H1 (cell line): ENCODE data around the gene SLC35D3. TPM values are rescaled to one million over a fixed set of nuclear protein-coding genes. Genes with fewer than 3 reads are reported as not detected.

ENCODE experiments used
- CTCF ChIA-PET: fragments of 300-600 bp; sonication (Branson Sonifier 250); formaldehyde crosslinking; loops from one replicate; lab custom pipeline; 2021; ENCODE audit not compliant: partially characterized antibody; lab: Charles Lee
- POLR2A ChIA-PET: fragments of 300-600 bp; sonication (Branson Sonifier 250); formaldehyde crosslinking; loops from one replicate; lab custom pipeline; 2021; ENCODE audit warnings: inconsistent platforms; ENCODE audit not compliant: partially characterized antibody; lab: Charles Lee
- DNase-seq, 2 experiments: peaks; one replicate each; pipeline versions ENCODE4 v3.0.0 to v3.0.0-alpha.2; 2010 to 2022; ENCODE audit warnings: low spot score in 2 of 2, low read depth in 1 of 2, mixed read lengths in 1 of 2
- FAIRE-seq: peaks from 2 replicates; lab custom pipeline; 2011; peaks lifted over from hg19 to GRCh38; lab: Jason Lieb, UNC
- H2AFZ ChIP-seq: 2 replicates; pipeline ENCODE4 v1.8.1; 2012; ENCODE audit warnings: low read length, inconsistent platforms
- H2AK5ac ChIP-seq: 2 replicates; pipeline ENCODE4 v1.6.1; 2013; ENCODE audit warnings: low read depth, low read length
- H2BK120ac ChIP-seq: replicated peaks from 2 replicates; pipeline ENCODE3; 2013; ENCODE audit warnings: low read depth, low read length, inconsistent platforms
- H2BK12ac ChIP-seq: 2 replicates; pipeline ENCODE4 v1.6.1; 2013; ENCODE audit warnings: low read depth, low read length
- H2BK15ac ChIP-seq: 2 replicates; pipeline ENCODE4 v1.6.1; 2013; ENCODE audit warnings: low read length
- H2BK20ac ChIP-seq: 2 replicates; pipeline ENCODE4 v1.6.1; 2013; ENCODE audit warnings: low read length
- H2BK5ac ChIP-seq: 2 replicates; pipeline ENCODE4 v1.6.1; 2013; ENCODE audit warnings: low read depth, low read length
- H3K14ac ChIP-seq: 2 replicates; pipeline ENCODE4 v1.6.1; 2013; ENCODE audit warnings: inconsistent platforms; ENCODE audit not compliant: insufficient read length
- H3K18ac ChIP-seq: 2 replicates; pipeline ENCODE4 v1.6.1; 2013; ENCODE audit warnings: low read length; ENCODE audit errors: extremely low read depth
- H3K23ac ChIP-seq: 2 replicates; pipeline ENCODE4 v1.6.1; 2013; ENCODE audit warnings: inconsistent platforms; ENCODE audit not compliant: insufficient read length
- H3K23me2 ChIP-seq: 2 replicates; pipeline ENCODE4 v1.6.1; 2013; ENCODE audit warnings: low read depth, low read length
- H3K27ac ChIP-seq: 2 replicates; pipeline ENCODE4 v1.6.1; 2011; ENCODE audit warnings: low read depth, low read length, inconsistent platforms
- H3K27me3 ChIP-seq, 4 experiments: replicated peaks in 1 of 4; 1 replicate in 1 of 4; 2 replicates in 3 of 4; pipeline versions ENCODE4 v1.6.1 to v1.8.1; 2011 to 2013; ENCODE audit warnings: low read length in 3 of 4, mild to moderate bottlenecking in 3 of 4, inconsistent platforms in 2 of 4, mixed read lengths in 2 of 4, moderate library complexity in 1 of 4; ENCODE audit not compliant: control insufficient read depth in 3 of 4, insufficient read depth in 3 of 4; ENCODE audit errors: extremely low read depth in 1 of 4
- H3K36me3 ChIP-seq, 4 experiments: 2 replicates each; pipeline versions ENCODE4 v1.6.1 to v1.8.1; 2011 to 2013; ENCODE audit warnings: mild to moderate bottlenecking in 4 of 4, low read length in 3 of 4, moderate library complexity in 2 of 4, control low read depth in 1 of 4, inconsistent platforms in 1 of 4; ENCODE audit not compliant: insufficient read depth in 4 of 4, control insufficient read depth in 2 of 4
- H3K4ac ChIP-seq: replicated peaks from 2 replicates; pipeline ENCODE3; 2013; ENCODE audit warnings: low read length, low read depth, mixed read lengths, inconsistent platforms; ENCODE audit not compliant: insufficient read length
- H3K4me1 ChIP-seq, 4 experiments: replicated peaks in 1 of 4; 1 replicate in 1 of 4; 2 replicates in 3 of 4; pipeline versions ENCODE4 v1.6.1 to v1.8.1; 2011 to 2013; ENCODE audit warnings: low read length in 3 of 4, inconsistent platforms in 2 of 4, mixed read lengths in 1 of 4; ENCODE audit not compliant: insufficient read depth in 4 of 4, control insufficient read depth in 3 of 4
- H3K4me2 ChIP-seq, 2 experiments: 2 replicates each; pipeline versions ENCODE4 v1.6.1 to v1.8.1; 2011 to 2013; ENCODE audit warnings: low read depth in 2 of 2, low read length in 2 of 2, control low read depth in 1 of 2, inconsistent platforms in 1 of 2, mild to moderate bottlenecking in 1 of 2; ENCODE audit not compliant: insufficient read depth in 1 of 2
- H3K4me3 ChIP-seq, 4 experiments: fragments of 200-600, 300-600 bp in 1 of 4; sonication (generic), shearing (Covaris generic), sonication (Bioruptor Twin) in 1 of 4; 2 replicates each; pipeline versions ENCODE4 v1.5.1 to v1.8.1; 2011 to 2016; ENCODE audit warnings: low read length in 4 of 4, low read depth in 3 of 4, control low read depth in 2 of 4, inconsistent platforms in 2 of 4, mild to moderate bottlenecking in 2 of 4, mixed read lengths in 1 of 4, moderate library complexity in 1 of 4; ENCODE audit not compliant: insufficient read depth in 2 of 4; ENCODE audit errors: extremely low read depth in 1 of 4
- H3K56ac ChIP-seq: replicated peaks from 2 replicates; pipeline ENCODE3; 2013; ENCODE audit warnings: low read depth, mild to moderate bottlenecking, mixed read lengths, low read length, inconsistent platforms; ENCODE audit not compliant: insufficient read length
- H3K79me1 ChIP-seq: 2 replicates; pipeline ENCODE4 v1.6.1; 2013; ENCODE audit warnings: low read depth, low read length, control low read depth
- H3K79me2 ChIP-seq, 2 experiments: 2 replicates each; pipeline versions ENCODE4 v1.6.1 to v1.8.1; 2012 to 2013; ENCODE audit warnings: low read length in 2 of 2, mild to moderate bottlenecking in 2 of 2, inconsistent platforms in 1 of 2; ENCODE audit not compliant: insufficient read depth in 2 of 2, control insufficient read depth in 1 of 2
- H3K9ac ChIP-seq, 4 experiments: replicated peaks in 1 of 4; 1 replicate in 1 of 4; 2 replicates in 3 of 4; pipeline versions ENCODE4 v1.6.1 to v1.8.1; 2011 to 2013; ENCODE audit warnings: low read depth in 3 of 4, low read length in 3 of 4, control low read depth in 2 of 4, mild to moderate bottlenecking in 2 of 4, moderate library complexity in 2 of 4, inconsistent platforms in 1 of 4; ENCODE audit errors: extremely low read depth in 1 of 4
- H3K9me3 ChIP-seq, 2 experiments: 2 replicates each; pipeline versions ENCODE4 v1.6.1 to v1.8.1; 2012 to 2013; ENCODE audit warnings: mild to moderate bottlenecking in 2 of 2, moderate library complexity in 2 of 2, control low read depth in 1 of 2, inconsistent platforms in 1 of 2, low read depth in 1 of 2, low read length in 1 of 2, mixed read lengths in 1 of 2; ENCODE audit not compliant: insufficient read depth in 2 of 2
- H4K20me1 ChIP-seq, 2 experiments: replicated peaks in 1 of 2; 2 replicates each; pipeline versions ENCODE3 to v1.8.1; 2011 to 2013; ENCODE audit warnings: inconsistent platforms in 2 of 2, low read length in 2 of 2, mild to moderate bottlenecking in 1 of 2; ENCODE audit not compliant: insufficient read depth in 2 of 2, control insufficient read depth in 1 of 2
- H4K5ac ChIP-seq: 2 replicates; pipeline ENCODE4 v1.6.1; 2013; ENCODE audit warnings: low read length, low read depth, mixed read lengths, inconsistent platforms; ENCODE audit not compliant: insufficient read length
- H4K8ac ChIP-seq: 2 replicates; pipeline ENCODE4 v1.8.0; 2013; ENCODE audit warnings: mild to moderate bottlenecking, moderate library complexity, low read length, inconsistent platforms; ENCODE audit not compliant: insufficient read depth; ENCODE audit errors: extremely low read depth
- H4K91ac ChIP-seq: replicated peaks from 2 replicates; pipeline ENCODE3; 2013; ENCODE audit warnings: low read length, mixed read lengths, inconsistent platforms; ENCODE audit not compliant: insufficient read length
- CHD2 ChIP-seq: IDR thresholded peaks from 2 replicates; pipeline ENCODE4 v1.6.1; 2012; ENCODE audit warnings: low read length, improper control_type of control experiment
- EZH2 ChIP-seq: fragments of 200-600 bp; sonication (generic); IDR thresholded peaks from 2 replicates; pipeline ENCODE4 v1.7.1; 2012; ENCODE audit warnings: low read depth, mild to moderate bottlenecking, moderate library complexity, low read length, inconsistent platforms; ENCODE audit not compliant: severe bottlenecking
- KDM5A ChIP-seq: fragments of 200-600 bp; IDR thresholded peaks from 2 replicates; pipeline ENCODE4 v1.7.1; 2012; ENCODE audit warnings: mild to moderate bottlenecking, low read length, inconsistent platforms, mixed read lengths
- NRF1 ChIP-seq: IDR thresholded peaks from 2 replicates; pipeline ENCODE4 v1.6.1; 2011; ENCODE audit warnings: mild to moderate bottlenecking, low read depth, low read length, improper control_type of control experiment
- POLR2AphosphoS5 ChIP-seq: IDR thresholded peaks from 2 replicates; pipeline ENCODE4 v1.6.1; 2011; ENCODE audit warnings: low read depth, low read length
- RFX5 ChIP-seq: IDR thresholded peaks from 2 replicates; pipeline ENCODE4 v1.6.1; 2011; ENCODE audit warnings: low read depth, low read length, improper control_type of control experiment, borderline replicate concordance
- SAP30 ChIP-seq: fragments of 300-600 bp; sonication (generic); IDR thresholded peaks from 2 replicates; pipeline ENCODE4 v1.7.1; 2012; ENCODE audit warnings: low read length, moderate library complexity, mild to moderate bottlenecking, inconsistent platforms; ENCODE audit not compliant: insufficient read depth, insufficient replicate concordance
- SP2 ChIP-seq: IDR thresholded peaks from 2 replicates; pipeline ENCODE4 v1.6.1; 2012; ENCODE audit warnings: mild to moderate bottlenecking, low read length, inconsistent platforms
- SUZ12 ChIP-seq: fragments of 200-600 bp; sonication (generic); IDR thresholded peaks from 2 replicates; pipeline ENCODE4 v1.6.1; 2012; ENCODE audit warnings: mild to moderate bottlenecking, inconsistent platforms, low read length, moderate library complexity, mixed read lengths
- TEAD4 ChIP-seq: IDR thresholded peaks from 2 replicates; pipeline ENCODE4 v1.6.1; 2012; ENCODE audit warnings: low read depth, low read length, inconsistent platforms, mixed read lengths
- YY1 ChIP-seq: IDR thresholded peaks from 2 replicates; pipeline ENCODE4 v1.6.1; 2011; ENCODE audit warnings: low read depth, mild to moderate bottlenecking, low read length
- ZNF274 ChIP-seq: IDR thresholded peaks from 2 replicates; pipeline ENCODE4 v1.7.0; 2012; ENCODE audit warnings: low read length, borderline replicate concordance; ENCODE audit errors: extremely low read depth
- WGBS, 2 experiments: shearing (Covaris generic) in 1 of 2; methylation state at CpG; one replicate each; pipeline versions ENCODE4 v1.1.6 to v1.1.7; 2013 to 2015; ENCODE audit warnings: low lambda C conversion rate in 2 of 2, mixed read lengths in 2 of 2, inconsistent platforms in 1 of 2, low coverage in 1 of 2, missing lambda C conversion rate in 1 of 2; ENCODE audit not compliant: insufficient replicate concordance in 2 of 2, insufficient coverage in 1 of 2, insufficient read length in 1 of 2; ENCODE audit errors: extremely low coverage in 1 of 2, missing lambda C conversion rate in 1 of 2; 5-methylcytosine and 5-hydroxymethylcytosine counted together
- polyA plus RNA-seq, 7 experiments: library from polyadenylated mRNA; depleted of rRNA in 3 of 7; stranded (reverse) in 5 of 7; unstranded in 2 of 7; fragments of >200 nt in 5 of 7; fragments of 200-250 nt in 2 of 7; gene quantifications; 1 replicate in 5 of 7; 2 replicates in 1 of 7; 4 replicates in 1 of 7; pipeline versions ENCODE4 v1.2.1 to v1.2.3, GENCODE V29; 2011 to 2013; ENCODE audit warnings: missing spikeins in 2 of 7, mixed read lengths in 2 of 7
- total RNA-seq: library from RNA; stranded (reverse); fragmentation: NEBNext Ultra II Directional; extraction: Animal tissue kit (Norgen Biotek cat#: 25700); gene quantifications from 2 replicates; pipeline ENCODE4 v1.2.1, GENCODE V29; 2021
- TF ChIP-seq, protein P1 (sequence below): IDR thresholded peaks from 2 replicates; pipeline ENCODE4 v1.6.1; 2012; ENCODE audit warnings: inconsistent platforms

The SLC35D3 gene
- total and polyA plus RNA-seq, 2 of the 8 experiments (the other 6 are each of a cell fraction or from before 2014, with no cell fraction given): 0.27 to 0.39 TPM

DNA sequence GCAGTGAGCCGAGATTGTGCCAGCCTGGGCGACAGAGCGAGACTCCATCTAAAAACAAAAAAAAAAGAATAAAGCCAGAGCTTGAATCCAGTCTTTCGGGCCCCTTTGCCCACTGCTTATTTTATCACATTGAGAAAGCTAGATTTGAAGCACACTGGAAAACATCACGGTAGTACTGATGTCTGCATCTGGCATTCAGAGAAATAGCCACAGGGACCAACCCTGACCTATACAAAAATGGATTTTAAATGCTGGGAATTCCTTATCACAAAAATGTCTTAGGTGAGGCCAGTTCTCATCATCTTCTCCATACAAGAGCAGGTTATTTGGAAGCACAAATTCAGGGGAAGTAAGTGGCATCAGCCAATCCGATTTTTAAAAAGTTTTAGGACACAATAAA lies 49.5 kb downstream of the SLC35D3 start:
- H3K4me2 ChIP-seq: no peak overlapping the region
- no peaks in the 10 kb centered on the region for H3K79me1 ChIP-seq
- H3K36me3 ChIP-seq: no peaks in the 10 kb centered on the region
- no peak overlapping the region for H4K91ac ChIP-seq
- DNase-seq (no peak), FAIRE-seq (no peak)
- WGBS, 2 experiments: 88% methylated on average over 6 of the region's 6 CpGs; no CpG with 5 or more reads in 1 of the 2 experiments
- H3K27ac ChIP-seq: no peak overlapping the region
- no peaks in the 10 kb centered on the region for H3K23me2 ChIP-seq
- H2BK5ac ChIP-seq: no peak overlapping the region
- no peaks in the 10 kb centered on the region for H3K79me2 ChIP-seq
- no peak overlapping the region for H2BK120ac ChIP-seq
- H4K5ac ChIP-seq: no peak overlapping the region
- H3K4me1 ChIP-seq: no peaks in the 10 kb centered on the region
- ChIA-PET POLR2A (no interaction called here), CTCF (interaction anchor here (0.6 to 5.9 kb wide), 8 partner anchors 11 to 134 kb away, joined by 3 to 69 read pairs (median 4); no protein-coding TSS in a partner anchor)
- no peak overlapping the region for H3K23ac ChIP-seq
- no peak overlapping the region for H3K56ac ChIP-seq
- no peaks in the 10 kb centered on the region for H4K20me1 ChIP-seq
- no peak overlapping the region for H3K14ac ChIP-seq
- H3K9me3 ChIP-seq: no peaks in the 10 kb centered on the region
- no peak overlapping the region for H2BK15ac ChIP-seq
- no peak overlapping the region for H2BK20ac ChIP-seq
- H3K18ac ChIP-seq: no peak overlapping the region
- H2AK5ac ChIP-seq: no peak overlapping the region
- no peak overlapping the region for H2AFZ ChIP-seq
- H2BK12ac ChIP-seq: no peak overlapping the region
- no peak overlapping the region for H3K9ac ChIP-seq
- H4K8ac ChIP-seq: no peak overlapping the region
- H3K4me3 ChIP-seq: no peak overlapping the region
- H3K4ac ChIP-seq: no peak overlapping the region
- no peaks in the 10 kb centered on the region for H3K27me3 ChIP-seq
- TF ChIP-seq ZNF274 (no peak), KDM5A (no peak), SAP30 (no peak), TEAD4 (no peak), SUZ12 (no peak), YY1 (no peak), NRF1 (no peak), EZH2 (no peak), POLR2AphosphoS5 (no peak), CHD2 (no peak), RFX5 (no peak), SP2 (no peak)
- TF ChIP-seq, protein P1, sequence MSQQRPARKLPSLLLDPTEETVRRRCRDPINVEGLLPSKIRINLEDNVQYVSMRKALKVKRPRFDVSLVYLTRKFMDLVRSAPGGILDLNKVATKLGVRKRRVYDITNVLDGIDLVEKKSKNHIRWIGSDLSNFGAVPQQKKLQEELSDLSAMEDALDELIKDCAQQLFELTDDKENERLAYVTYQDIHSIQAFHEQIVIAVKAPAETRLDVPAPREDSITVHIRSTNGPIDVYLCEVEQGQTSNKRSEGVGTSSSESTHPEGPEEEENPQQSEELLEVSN: no peak
